Hematopoietic multipotent progenitor cell treated with erythropoietin and hydrocortisone succinate and interleukin-3 and kit ligand, for 4 days (in vitro differentiated cells): Measurements from ENCODE around the gene VSX1.
A peak's percentile ranks its signal among the peaks of the same experiment; 100 is the strongest.

ENCODE experiments used
- DNase-seq: peaks from one replicate; pipeline ENCODE4 v3.0.0-alpha.2; 2015

The VSX1 gene

DNA sequence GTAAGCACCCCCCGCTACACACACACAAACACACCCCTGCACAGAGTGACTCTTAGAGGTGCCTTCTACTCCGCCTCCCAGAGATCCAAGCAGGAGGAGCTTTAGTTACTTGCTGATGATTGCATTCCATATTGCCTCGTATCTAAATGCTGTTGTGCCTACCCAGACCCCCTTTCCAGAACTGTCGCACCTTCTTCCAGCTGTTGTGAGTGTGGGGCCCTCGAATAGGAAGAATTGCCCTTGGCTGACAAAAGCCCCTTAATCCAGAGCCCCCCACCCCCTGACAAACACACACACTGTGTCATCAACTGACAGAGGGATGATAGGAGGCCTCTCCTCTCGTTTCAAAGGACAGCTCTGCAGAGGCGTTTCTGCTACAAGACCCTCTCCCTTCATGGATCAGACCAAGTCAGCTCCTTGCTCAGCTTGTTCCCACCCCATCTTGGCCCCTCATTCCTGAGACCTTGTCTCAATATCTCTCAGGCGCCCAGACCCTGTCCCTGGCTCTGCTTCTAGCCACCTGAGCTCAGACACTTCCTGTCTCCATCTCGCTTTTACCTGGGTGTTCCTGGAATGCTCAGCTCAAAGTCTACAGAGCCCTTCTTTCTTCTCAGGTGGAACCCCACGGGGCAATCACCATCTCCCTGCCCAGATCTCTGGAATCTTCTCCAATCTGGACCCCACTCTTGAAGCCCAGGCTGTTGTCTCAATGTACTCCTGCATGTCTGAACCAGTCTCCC, 4.0 kb upstream of the VSX1 start:
- DNase-seq = no peak

DNA sequence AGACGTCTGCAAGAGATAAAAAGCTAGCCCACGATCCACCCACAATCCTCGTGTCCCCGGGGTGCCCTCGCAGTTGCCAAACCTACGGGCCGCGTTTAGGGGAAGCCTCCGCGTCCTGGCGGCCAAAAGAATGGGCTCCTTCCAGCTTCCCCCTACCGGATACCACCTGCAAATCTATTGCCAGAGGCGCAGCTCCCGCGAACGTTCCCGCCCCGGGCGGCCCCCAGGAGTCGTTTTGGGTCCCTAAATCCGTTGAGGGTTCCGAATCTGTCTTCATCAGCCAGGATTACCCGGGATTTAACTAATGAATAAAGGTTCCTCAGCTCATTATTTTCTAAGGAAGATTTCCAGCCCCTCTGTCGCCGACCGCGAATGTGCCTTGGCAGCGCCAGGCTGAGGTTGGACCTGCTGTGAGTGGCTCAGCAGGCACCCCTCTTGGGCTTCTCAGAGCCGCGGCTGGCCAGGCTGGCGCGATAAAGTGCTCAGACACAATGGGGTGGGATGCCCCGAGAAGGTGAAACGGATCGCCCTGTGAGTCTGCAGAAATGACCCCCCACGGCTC, 2.8 kb upstream of the VSX1 start:
- DNase-seq = peak; percentile 38

DNA sequence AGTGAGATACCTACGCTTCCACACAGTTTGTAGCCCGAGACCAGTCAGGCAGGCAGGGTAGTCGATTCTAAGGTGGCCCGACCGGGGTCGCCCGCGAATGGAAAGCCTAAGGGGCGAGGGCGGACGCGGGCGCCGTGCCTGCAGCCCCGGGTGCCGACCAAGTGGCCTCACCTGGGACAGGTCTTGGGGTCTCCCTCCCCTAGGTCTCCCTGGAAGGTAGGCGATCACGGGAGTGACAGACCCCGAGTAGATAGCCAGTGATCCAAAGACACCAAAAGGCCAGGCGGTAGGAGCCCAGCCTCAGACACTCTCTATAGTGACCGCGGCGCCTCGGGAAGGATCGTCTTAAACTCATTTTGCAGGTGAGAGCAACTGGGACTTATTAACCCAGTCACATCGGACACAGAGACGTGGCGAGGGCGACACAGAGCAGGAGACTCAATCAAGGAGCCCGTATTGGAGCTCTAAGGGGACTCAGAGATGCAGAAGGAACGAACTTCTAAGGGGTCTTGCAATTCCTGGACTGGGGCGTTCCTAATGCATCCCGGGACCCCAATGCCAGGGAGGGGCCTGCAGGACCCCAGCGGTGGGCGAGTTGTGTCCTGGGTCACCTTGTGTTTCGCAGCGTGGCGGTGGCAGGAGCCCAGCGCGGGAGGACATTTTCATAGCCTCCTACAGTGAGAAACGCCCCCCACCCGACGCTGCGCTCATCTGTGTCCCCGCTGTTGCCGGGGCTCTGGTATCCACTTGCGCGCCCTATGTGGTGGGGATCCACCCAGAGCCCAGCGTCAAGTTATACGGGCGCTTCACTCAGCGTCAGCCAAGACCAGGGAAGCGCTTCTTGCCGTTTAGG, 2.1 kb upstream of the VSX1 start:
- DNase-seq = peak; percentile 65

DNA sequence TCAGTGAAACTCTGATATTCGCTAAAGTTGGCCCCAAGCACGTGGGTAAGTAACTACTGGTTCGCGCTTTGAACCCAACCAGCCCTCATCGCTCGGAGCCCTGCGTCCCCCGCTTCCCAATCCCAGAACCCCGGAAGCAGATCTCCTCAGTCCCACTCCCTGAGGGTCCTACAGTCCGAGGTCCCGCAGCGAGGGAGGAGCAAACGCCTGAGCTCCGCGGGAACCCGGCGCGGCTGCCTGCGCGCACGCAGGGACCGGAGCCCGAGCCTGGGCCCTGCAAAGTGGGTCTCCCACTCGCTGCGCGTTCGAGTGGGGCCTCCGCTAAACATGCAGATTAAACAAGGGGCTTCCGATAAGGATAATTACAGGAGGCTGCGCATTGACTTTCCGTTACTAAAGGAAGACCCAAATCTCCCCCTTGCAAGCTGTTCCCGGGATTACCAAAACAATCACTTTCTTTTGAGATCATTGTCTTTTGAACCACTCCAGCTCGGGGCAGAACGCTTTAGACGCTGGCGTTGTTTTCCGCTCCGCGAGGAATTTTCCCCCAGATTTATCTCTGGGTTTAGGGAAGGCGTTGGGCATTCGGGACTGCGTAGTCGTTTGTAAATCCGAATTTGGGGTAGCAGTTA, 1.3 kb upstream of the VSX1 start:
- no peak for DNase-seq

DNA sequence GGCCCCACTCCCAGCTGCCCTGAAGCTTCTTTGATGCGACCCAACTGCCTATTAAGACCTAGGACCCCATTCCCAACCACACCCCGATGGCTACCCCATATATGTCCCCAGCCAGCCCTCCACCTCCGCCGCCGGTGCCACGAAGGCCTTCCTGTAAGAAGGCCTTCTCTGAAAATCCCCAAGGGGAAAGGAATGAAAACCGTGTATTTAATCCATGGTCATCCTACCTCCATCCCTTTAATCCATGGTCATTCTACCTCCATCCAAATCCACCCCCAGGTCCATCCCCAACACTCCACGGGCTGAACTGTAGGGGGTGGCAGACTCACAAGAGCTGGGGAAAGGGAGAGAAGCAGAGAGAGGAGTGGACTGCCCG, 545 bp upstream of the VSX1 start:
- DNase-seq = no peak

DNA sequence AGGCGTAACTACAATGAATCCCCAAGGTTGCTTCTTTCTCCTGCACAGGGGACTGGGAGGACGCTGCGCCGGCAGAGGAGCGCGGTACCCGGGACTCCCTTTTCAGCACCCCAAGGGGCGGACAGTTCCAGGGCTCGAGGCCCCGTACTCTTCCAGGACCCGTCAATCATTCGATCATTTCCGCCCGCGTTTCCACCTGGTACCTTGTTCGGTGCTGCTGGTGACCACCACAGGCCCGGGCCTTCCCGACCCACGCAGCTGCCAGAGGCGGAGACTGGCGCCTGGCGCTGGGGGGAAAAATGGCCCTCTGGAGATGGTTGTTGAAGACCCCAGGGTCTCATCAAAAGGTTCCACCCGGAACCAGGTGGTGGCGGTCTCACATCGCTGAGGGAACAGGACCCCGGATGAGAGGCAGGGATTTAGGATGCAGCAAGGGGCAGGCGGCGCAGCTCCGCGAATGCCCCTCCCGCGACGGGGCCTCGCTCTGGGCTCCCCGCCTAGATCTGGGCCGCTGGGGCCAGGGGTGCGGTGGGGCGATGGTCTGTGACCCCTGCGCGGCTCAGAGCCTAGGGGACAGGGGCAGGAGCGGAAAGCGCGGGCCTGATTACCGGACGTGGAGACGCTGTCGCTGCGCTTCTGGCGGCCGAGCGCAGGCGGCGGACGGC, 744 bp downstream of the VSX1 start:
- peak; percentile 62 for DNase-seq

DNA sequence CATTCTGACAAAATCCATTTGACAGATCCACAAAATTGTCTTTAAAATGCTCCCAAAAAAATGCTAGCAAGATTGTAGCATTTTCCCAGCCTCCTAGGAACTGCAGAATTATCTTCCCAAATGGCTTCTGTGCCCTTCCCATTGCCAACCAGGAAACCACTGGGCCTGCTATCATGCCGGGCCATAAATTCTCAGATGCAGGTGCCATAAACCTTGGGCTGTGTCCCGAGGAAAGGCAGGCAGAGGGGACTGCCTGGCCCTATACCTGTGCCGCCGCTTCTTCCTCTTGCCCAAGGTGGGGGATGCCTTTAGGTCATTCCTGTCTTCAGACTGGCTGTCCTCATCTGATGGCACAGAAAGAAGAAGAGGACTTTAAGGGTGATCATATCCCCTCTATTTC, 2.8 kb downstream of the VSX1 start:
- DNase-seq = no peak

DNA sequence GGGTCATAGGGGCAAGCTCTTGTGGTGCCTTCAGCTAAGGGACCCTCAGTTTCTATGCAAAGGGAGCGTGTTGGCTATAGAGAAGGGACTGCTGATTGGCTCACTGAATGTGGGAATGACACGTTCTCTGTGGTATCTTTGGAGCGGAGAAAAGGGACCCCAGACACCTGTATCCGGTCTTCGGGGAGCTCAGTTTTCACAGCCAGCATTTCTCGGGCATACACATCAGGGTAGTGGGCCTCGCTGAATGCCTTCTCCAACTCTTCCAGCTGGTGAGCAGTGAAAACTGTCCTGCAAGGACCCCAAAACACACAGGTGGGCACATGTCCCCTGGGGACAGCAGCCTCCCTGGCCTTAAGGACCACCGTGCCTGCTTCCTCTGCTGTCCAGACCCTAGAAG, 3.3 kb downstream of the VSX1 start:
- DNase-seq = no peak

DNA sequence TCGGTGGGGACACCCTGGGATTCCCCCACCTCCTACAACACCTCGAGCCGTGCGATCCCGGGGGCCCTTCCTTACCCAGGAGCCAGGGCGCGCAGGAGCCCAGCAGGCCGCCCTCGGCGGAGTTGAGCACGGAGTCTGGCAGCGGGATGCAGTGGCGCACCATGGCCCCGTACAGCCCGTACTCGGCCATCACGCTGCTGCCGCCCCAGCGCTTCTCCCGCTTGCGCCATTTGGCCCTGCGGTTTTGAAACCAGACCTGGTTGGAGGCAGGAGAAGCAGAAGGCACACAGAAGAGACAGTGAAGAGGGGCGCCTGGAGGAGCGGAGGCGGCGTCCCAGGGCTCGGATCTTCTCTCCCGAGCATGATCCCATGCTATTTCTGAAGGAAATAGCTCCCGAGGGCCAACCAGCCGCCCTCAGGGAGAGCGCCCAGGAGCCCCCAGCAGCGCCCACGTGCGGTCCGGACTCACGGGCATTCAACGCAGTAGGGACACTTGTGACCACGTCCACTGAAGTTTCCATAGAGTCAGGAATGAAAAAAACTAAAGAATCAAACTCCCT, 4.3 kb downstream of the VSX1 start:
- peak; percentile 52 for DNase-seq

DNA sequence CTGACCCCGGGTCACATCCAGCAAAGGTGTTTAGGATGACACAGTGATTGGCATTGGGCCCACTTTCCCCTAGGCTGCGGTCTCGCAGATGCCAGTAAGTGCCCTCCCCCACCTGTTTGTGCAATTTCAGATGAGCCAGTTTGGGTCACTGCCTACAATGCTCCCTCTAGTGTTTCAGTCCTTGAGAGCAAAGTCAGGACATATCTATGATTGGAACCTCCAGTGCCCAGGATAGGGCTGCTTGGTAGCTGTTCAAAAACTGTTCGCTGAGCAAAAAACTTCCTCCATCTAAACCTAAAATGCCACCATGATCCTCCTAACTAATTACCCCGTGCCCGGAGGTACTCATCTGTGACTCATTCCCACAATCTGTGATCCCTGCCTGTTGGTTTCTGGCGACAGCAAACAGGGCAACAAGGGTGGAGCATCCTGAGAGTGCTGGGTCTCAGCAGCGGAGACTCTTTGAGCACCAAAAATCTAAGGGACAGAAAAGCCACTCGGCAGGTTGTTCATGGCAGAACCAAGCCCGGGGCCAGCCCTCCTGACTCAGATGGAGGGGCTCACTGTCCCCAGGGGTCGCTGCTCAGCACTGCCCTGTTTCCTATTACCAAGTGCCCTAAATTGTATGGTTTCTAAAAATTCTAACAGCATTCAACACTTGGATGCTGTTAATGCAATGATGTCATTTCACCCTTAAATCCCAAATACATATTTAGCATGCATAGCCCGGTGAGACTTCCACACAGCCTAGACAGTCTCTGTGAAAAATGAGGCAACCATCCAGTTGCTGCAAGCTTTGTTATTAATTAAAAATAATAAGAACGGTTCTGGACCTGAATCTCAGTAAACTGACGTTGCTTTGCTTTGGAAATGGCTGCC, 5.0 kb downstream of the VSX1 start:
- peak; percentile 69 for DNase-seq

DNA sequence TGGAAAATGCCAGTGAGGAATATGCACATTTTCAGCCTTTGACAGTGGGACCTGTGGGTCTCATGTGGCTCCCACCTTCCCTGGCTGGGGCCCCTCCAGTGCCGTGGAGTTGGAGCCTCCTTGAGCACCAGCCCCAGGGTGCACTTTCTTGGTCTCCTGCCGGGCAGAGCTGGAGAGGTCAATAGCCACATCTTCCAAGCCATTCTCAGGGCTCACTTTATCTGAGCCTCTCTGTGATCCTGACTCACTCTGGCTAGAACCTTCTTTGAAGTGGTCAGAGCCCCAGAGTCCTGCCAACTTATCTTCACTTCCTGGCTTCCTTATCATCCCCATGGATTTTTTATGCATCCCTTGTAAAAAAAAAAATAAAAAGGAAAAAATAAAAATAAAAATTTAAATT, 5.7 kb downstream of the VSX1 start:
- no peak for DNase-seq

DNA sequence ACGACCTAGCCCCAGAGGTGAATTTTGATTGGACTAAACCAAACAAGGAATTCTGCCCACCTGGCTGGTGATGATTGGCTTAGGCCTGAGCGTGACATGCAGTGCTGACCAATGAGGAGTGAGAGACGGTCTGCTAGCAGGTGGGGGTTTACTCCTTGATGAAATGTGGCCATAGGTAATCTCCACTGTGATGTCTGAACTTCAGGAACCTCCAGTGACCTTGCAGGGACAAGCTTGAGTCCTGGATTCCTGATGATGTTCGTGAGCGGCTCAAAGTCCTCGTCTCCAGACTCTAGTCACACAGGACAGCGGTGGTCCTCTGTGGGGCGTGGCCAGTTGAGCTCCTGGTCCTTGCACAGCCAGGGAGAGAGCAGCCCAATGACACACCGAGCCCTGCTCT, 8.4 kb downstream of the VSX1 start:
- DNase-seq = no peak

DNA sequence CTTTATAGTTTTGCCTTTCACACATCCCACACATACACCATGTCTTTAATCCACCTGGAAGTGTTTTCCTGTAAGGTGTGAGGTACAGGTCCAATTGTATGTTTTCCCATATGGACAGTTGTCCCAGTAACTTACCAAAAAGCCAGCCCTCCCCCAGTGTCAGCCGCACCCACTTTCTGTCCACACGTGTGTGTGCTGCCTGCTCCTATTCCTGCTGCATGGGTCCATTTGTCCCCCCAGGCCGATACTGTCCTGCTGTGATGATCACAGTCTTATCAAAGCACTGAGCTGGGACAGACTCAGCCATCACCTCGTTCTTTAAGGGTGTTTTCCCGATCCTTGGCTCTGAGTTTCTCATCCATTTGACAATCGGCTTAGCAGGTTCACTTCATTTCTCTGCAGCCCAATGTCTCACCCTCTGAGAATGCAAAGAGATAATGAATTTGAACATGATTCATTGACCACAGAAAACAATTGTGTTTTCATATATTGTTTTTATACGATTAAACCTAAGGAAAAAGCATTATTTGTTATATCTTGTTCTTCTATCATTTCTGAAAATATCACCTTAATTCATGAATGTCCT, 9.6 kb downstream of the VSX1 start:
- DNase-seq = no peak

DNA sequence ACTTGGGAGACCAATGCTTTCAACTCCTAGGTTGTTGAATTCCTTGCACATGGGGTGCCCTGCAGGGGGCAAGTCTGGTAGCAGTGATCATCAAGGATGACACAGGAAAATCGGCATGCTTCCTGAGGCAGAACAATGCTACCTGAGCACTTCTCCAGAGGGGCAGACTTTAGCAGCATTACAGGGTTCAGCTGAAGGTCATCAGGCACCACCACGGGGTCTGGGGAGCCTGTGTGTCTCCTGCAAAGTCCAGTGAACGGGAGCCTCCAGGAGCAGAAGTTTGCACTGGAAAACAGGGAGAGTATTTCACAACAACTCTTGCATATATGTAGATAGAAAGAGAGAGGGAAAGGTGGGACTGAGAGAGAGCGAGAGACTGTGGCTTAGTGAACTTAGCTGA, 10.2 kb downstream of the VSX1 start:
- DNase-seq = no peak

DNA sequence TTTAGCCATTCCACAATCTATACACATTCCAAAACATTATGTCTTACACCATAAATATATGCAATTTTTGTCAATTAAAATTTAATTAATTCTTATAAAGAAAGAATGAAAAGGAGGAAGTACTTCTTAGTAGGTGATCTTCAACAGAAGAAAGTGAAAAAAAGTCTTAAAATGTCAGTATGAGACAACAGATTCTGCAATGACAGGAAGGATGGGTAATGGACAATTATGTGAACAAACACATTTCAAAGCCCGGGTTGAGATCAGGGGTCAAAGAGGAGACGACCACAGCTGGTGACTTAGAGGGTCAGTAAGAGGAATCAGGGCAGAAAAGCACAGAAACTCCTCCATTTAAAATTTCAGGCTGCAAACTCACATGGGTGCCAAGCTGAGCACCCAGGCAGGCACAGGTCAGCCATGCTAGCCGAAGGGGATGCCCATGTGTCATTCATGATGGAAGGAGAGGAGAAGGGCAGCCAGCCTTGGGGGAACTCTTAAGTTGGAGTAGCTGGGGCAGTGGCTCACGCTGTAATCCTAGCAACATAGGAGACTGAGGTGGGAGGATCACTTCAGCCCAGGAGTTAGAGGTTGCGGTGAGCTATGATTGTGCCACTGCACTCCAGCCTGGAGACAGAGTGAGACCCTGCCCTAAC, 11.0 kb downstream of the VSX1 start:
- no peak for DNase-seq

DNA sequence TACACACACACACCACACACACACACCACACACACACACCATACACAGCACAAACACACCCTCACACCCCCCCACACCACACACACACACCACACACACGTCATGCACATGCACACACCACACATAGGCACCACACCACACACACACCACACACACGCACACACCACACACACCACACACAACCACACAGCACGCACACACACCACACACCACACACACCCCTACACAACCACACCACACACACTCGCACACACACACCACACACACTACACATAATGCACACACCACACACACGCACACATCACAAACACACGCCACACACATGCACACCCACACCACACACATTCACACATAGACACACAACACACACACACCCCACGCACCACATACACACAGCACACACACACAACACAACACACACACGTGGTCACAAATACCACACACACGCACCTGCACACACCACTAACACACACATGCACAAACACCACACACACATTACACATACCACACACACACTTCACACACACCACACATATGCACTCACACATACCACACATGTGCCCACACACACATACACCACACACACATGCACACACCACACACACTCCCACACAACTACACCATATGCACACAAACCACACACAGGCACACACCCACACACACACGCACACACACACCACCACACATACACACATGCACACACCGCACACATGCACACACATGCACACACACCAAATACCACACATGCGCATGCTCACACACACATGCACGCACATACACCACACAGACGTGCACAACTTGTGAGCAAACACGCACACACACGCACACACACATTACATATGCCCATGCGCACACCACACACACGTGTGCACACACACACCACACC, 14.6 kb downstream of the VSX1 start:
- no peak for DNase-seq

DNA sequence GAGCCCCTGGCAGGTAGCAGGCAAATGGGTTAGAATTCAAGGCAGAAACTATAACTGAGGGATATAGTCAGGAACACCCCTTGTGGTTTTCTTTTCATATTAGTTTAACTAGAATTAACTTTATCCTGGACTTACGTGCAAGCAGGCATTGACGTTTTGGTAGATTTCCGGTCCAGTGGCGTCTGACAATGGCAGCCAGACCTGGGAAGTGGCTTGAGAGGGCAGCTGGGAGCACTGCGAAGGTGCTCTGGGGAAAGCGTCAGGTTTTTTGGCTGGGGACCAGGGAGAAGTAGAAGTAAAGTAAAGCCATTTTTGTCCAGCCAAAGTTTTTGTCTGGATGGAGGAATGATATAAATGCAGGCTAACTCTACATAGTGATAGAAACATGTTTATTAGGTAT, 15.6 kb downstream of the VSX1 start:
- DNase-seq = peak; percentile 17

DNA sequence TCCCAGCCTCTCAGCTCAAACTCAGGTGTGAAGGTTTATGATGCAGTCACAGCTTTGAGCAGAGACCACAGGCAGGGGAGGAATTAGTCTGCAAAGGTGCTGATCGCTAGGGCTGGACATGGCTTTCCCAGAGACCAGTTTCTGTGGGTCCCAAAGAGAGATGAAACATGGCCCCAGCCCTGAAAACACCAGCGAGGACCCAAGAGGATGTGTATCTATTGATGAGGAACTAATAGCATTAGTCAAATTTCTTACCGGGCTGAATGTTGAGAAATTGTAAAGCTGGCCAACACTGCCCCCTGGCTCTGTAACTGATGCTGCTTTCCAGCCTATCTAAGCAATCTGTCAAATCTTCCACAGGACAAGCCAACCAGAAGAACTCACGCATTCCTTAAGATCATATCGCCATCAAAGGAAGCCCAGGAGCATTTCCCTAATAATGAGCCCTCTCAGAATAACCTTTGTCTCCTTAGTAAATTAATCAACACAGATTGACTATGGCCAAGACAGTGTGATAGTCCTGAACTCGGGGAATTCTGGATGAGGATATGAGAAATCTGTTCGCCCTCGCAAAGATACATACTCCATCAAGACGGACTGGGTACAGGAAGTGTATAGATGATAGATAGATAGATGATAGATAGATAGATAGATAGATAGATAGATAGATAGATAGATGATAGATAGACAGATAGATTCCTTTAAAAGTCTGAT, 16.2 kb downstream of the VSX1 start:
- DNase-seq = peak; percentile 82

DNA sequence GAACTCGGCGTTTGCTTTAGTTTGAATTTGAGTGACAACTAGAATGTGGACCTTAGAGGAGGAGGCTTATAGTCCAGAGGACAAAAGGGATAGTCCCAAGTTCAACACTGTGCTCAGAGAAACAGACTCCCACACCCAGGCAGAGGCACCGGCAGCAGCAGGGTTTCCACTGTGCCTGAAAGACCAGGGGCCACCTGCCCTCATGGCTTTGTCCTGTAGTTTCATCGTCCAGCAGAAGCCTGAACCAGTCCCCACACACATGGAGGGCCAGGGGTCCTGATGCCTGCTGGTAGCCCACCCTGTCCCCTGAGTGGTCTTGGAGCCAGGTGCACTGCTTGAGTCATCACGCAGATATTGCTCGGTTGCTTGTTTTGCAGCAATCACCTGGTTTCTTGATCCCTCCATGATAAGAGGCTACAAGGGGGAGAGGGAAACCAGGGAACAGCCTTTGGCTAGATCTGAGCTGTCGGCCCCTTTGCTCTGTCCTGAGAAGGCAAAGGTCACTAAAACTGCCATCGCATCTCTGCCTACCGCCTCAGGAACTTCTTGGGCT, 16.8 kb downstream of the VSX1 start:
- DNase-seq = no peak
